SJSA1 (cell line): ENCODE results near the gene STMN1. TPM values are rescaled to one million over a fixed set of nuclear protein-coding genes. Genes with fewer than 3 reads are reported as not detected.

Experiments used
- DNase-seq, 2 experiments: peaks; one replicate each; pipeline ENCODE4 v3.0.0-alpha.2; 2015 to 2020; ENCODE audit warnings: low spot score in 2 of 2, low read depth in 1 of 2
- H3K27ac ChIP-seq: fragments of 250-450 bp; sonication (Bioruptor Pico); 2 replicates; pipeline ENCODE4 v1.5.1; 2020; ENCODE audit warnings: mild to moderate bottlenecking, moderate library complexity
- H3K27me3 ChIP-seq: fragments of 250-450 bp; sonication (Bioruptor Pico); replicated peaks from 2 replicates; pipeline ENCODE4 v1.5.1; 2020; ENCODE audit warnings: mild to moderate bottlenecking, moderate library complexity
- H3K36me3 ChIP-seq: fragments of 250-450 bp; sonication (Bioruptor Pico); 2 replicates; pipeline ENCODE4 v1.5.1; 2020; ENCODE audit warnings: mild to moderate bottlenecking
- H3K4me1 ChIP-seq: fragments of 250-450 bp; sonication (Bioruptor Pico); replicated peaks from 2 replicates; pipeline ENCODE4 v1.6.1; 2021; ENCODE audit warnings: mild to moderate bottlenecking
- H3K4me3 ChIP-seq: fragments of 250-450 bp; sonication (Bioruptor Pico); 2 replicates; pipeline ENCODE4 v1.5.1; 2020; ENCODE audit warnings: mild to moderate bottlenecking
- H3K9me3 ChIP-seq: fragments of 250-450 bp; sonication (Bioruptor Pico); replicated peaks from 2 replicates; pipeline ENCODE4 v1.5.1; 2020; ENCODE audit warnings: mild to moderate bottlenecking
- total RNA-seq: library from RNA; depleted of rRNA; stranded (reverse); fragments of >200 nt; shearing (Covaris generic); gene quantifications from 2 replicates; pipeline ENCODE4 v1.2.3, GENCODE V29; 2014

The STMN1 gene
- total RNA-seq, 1 experiment from 2014 or later = 325 TPM

GRCh38 chr1:25929016-25929415 lies 22.8 kb upstream of the STMN1 start:
- no peak for DNase-seq
- Histone ChIP-seq H3K4me3 (no peak overlapping the region), H3K4me1 (peaks cover 9% of the 10 kb centered on the region; the same call in 1 of the 2 replicates), H3K9me3 (no peaks in the 10 kb centered on the region), H3K36me3 (no peaks in the 10 kb centered on the region), H3K27me3 (no peaks in the 10 kb centered on the region), H3K27ac (no peak overlapping the region)

- peaks cover 22% of the 10 kb centered on the region for H3K4me1 ChIP-seq
- no peak for DNase-seq
- H3K27me3 ChIP-seq = no peaks in the 10 kb centered on the region
- H3K27ac ChIP-seq = no peak overlapping the region
- H3K9me3 ChIP-seq = no peaks in the 10 kb centered on the region
- H3K36me3 ChIP-seq = no peaks in the 10 kb centered on the region
- no peak overlapping the region for H3K4me3 ChIP-seq
Measured at GRCh38 chr1:25927521-25928265, 21.5 kb upstream of the STMN1 start.

- no peaks in the 10 kb centered on the region for H3K36me3 ChIP-seq
- H3K4me1 ChIP-seq = peaks cover 29% of the 10 kb centered on the region
- H3K4me3 ChIP-seq = no peak overlapping the region
- H3K27ac ChIP-seq = no peak overlapping the region
- DNase-seq = no peak
- H3K27me3 ChIP-seq = no peaks in the 10 kb centered on the region
- no peaks in the 10 kb centered on the region for H3K9me3 ChIP-seq
Measured at GRCh38 chr1:25926731-25927496, 20.7 kb upstream of the STMN1 start.

- Histone ChIP-seq H3K4me3 (no peak overlapping the region), H3K27me3 (no peaks in the 10 kb centered on the region), H3K36me3 (no peaks in the 10 kb centered on the region), H3K9me3 (no peaks in the 10 kb centered on the region), H3K27ac (no peak overlapping the region), H3K4me1 (peaks cover 31% of the 10 kb centered on the region)
- no peak for DNase-seq
Measured at GRCh38 chr1:25924454-25924853, 18.2 kb upstream of the STMN1 start.

GRCh38 chr1:25922971-25923552 lies 16.8 kb upstream of the STMN1 start:
- H3K27me3 ChIP-seq = no peaks in the 10 kb centered on the region
- no peaks in the 10 kb centered on the region for H3K9me3 ChIP-seq
- peak; percentile 49 to 55 for DNase-seq
- H3K36me3 ChIP-seq = no peaks in the 10 kb centered on the region
- peak overlapping the region; percentile 49 for H3K27ac ChIP-seq
- peak overlapping the region; percentile 40 for H3K4me3 ChIP-seq
- H3K4me1 ChIP-seq = peaks cover 31% of the 10 kb centered on the region

- H3K9me3 ChIP-seq = no peaks in the 10 kb centered on the region
- no peaks in the 10 kb centered on the region for H3K27me3 ChIP-seq
- DNase-seq = peak in 1 of 2 experiments; percentile 36
- peaks cover 31% of the 10 kb centered on the region for H3K4me1 ChIP-seq
- H3K36me3 ChIP-seq = no peaks in the 10 kb centered on the region
- H3K4me3 ChIP-seq = peak overlapping the region; percentile 40
- H3K27ac ChIP-seq = peak overlapping the region; percentile 49
Measured at GRCh38 chr1:25922056-25922970, 16.1 kb upstream of the STMN1 start.

GRCh38 chr1:25918615-25919014 lies 12.4 kb upstream of the STMN1 start:
- no peak overlapping the region for H3K27ac ChIP-seq
- no peaks in the 10 kb centered on the region for H3K9me3 ChIP-seq
- no peak overlapping the region for H3K4me3 ChIP-seq
- no peaks in the 10 kb centered on the region for H3K36me3 ChIP-seq
- H3K4me1 ChIP-seq = peaks cover 19% of the 10 kb centered on the region
- no peak for DNase-seq
- H3K27me3 ChIP-seq = no peaks in the 10 kb centered on the region

- Histone ChIP-seq H3K27me3 (no peaks in the 10 kb centered on the region), H3K4me1 (peaks cover 13% of the 10 kb centered on the region), H3K36me3 (no peaks in the 10 kb centered on the region), H3K27ac (no peak overlapping the region), H3K9me3 (no peaks in the 10 kb centered on the region), H3K4me3 (no peak overlapping the region)
- no peak for DNase-seq
Measured at GRCh38 chr1:25917996-25918395, 11.8 kb upstream of the STMN1 start.

- no peak overlapping the region for H3K4me3 ChIP-seq
- no peak for DNase-seq
- H3K9me3 ChIP-seq = no peaks in the 10 kb centered on the region
Measured at GRCh38 chr1:25916460-25916859, 10.2 kb upstream of the STMN1 start.

GRCh38 chr1:25914074-25914995 lies 8.1 kb upstream of the STMN1 start:
- no peaks in the 10 kb centered on the region for H3K9me3 ChIP-seq
- H3K27me3 ChIP-seq = no peaks in the 10 kb centered on the region
- H3K27ac ChIP-seq = no peak overlapping the region
- DNase-seq = no peak
- H3K36me3 ChIP-seq = no peaks in the 10 kb centered on the region
- peaks cover 7% of the 10 kb centered on the region; the same call in 1 of the 2 replicates for H3K4me1 ChIP-seq
- H3K4me3 ChIP-seq = no peak overlapping the region

More at GRCh38 chr1:25916460-25916859, 10.2 kb upstream of the STMN1 start:
- H3K4me1 ChIP-seq = peaks cover 7% of the 10 kb centered on the region; the same call in 1 of the 2 replicates
- H3K27ac ChIP-seq = no peak overlapping the region
- H3K36me3 ChIP-seq = no peaks in the 10 kb centered on the region
- H3K27me3 ChIP-seq = no peaks in the 10 kb centered on the region

- Histone ChIP-seq H3K27me3 (no peaks in the 10 kb centered on the region), H3K4me1 (peaks cover 7% of the 10 kb centered on the region; the same call in 1 of the 2 replicates), H3K4me3 (no peak overlapping the region), H3K36me3 (no peaks in the 10 kb centered on the region), H3K9me3 (no peaks in the 10 kb centered on the region), H3K27ac (no peak overlapping the region)
- no peak for DNase-seq
Measured at GRCh38 chr1:25913206-25913605, 7.0 kb upstream of the STMN1 start.

- peaks cover 7% of the 10 kb centered on the region; the same call in 1 of the 2 replicates for H3K4me1 ChIP-seq
- H3K9me3 ChIP-seq = no peaks in the 10 kb centered on the region
- DNase-seq = no peak
Measured at GRCh38 chr1:25912076-25912831, 6.0 kb upstream of the STMN1 start.

More at GRCh38 chr1:25912076-25912831, 6.0 kb upstream of the STMN1 start:
- Histone ChIP-seq H3K36me3 (no peaks in the 10 kb centered on the region), H3K4me3 (no peak overlapping the region), H3K27ac (0 out of 2 replicates have a peak overlapping the region, but pooled peaks have one; percentile 15), H3K27me3 (no peaks in the 10 kb centered on the region)
